GM12878 (cell line): Measurements from ENCODE around the gene RIOX2. TPM values are rescaled to one million over a fixed set of nuclear protein-coding genes. Genes with fewer than 3 reads are reported as not detected.
A peak's percentile ranks its signal among the peaks of the same experiment; 100 is the strongest.

Source experiments
- ATAC-seq: fragments of 200-7000 bp; cut with Tn5 transposase; 3 replicates; pipeline ENCODE4 v1.9.1; 2020; ENCODE audit warnings: mild to moderate bottlenecking, moderate library complexity
- BruUV-seq: library from RNA; stranded (reverse); fragments of 400-500 nt; replicated peaks from 2 replicates; lab custom pipeline; 2021; lab: Mats Ljungman, UMichigan
- CTCF ChIA-PET: fragments of 300-600 bp; sonication (Branson Sonifier 250); formaldehyde crosslinking; extraction: SDS; loops from one replicate; lab custom pipeline; 2021; ENCODE audit warnings: inconsistent platforms; lab: Yijun Ruan, JAX
- POLR2A ChIA-PET: fragments of 350-600 bp; formaldehyde crosslinking; extraction: SDS; loops from one replicate; lab custom pipeline; 2021; ENCODE audit warnings: inconsistent platforms; lab: Charles Lee
- RAD21 ChIA-PET: fragments of 300-600 bp; sonication (Branson Sonifier 250); formaldehyde crosslinking; loops from one replicate; lab custom pipeline; 2023; ENCODE audit warnings: antibody characterized with exemption; ENCODE audit not compliant: unreplicated experiment; lab: Charles Lee
- SMC1A ChIA-PET: fragments of 300-600 bp; sonication (Branson Sonifier 250); formaldehyde crosslinking; loops from one replicate; lab custom pipeline; 2023; ENCODE audit not compliant: unreplicated experiment, uncharacterized antibody; lab: Charles Lee
- DNase-seq: peaks from one replicate; pipeline ENCODE4 v3.0.0-alpha.2; 2011; ENCODE audit warnings: low read depth, low spot score
- FAIRE-seq: peaks from 3 replicates; lab custom pipeline; 2011; peaks lifted over from hg19 to GRCh38; lab: Jason Lieb, UNC
- H2AFZ ChIP-seq: 2 replicates; pipeline ENCODE4 v1.6.0; 2011; ENCODE audit warnings: low read depth, low read length, control low read depth; ENCODE audit not compliant: control insufficient read depth
- H3K27ac ChIP-seq: 2 replicates; pipeline ENCODE4 v1.5.1; 2011; ENCODE audit warnings: control low read depth; ENCODE audit not compliant: control insufficient read depth, insufficient read depth
- H3K27me3 ChIP-seq, 2 experiments: replicated peaks in 1 of 2; 2 replicates each; pipeline versions ENCODE4 v1.6.0 to v1.6.1; 2011; ENCODE audit warnings: low read length in 1 of 2; ENCODE audit not compliant: control insufficient read depth in 2 of 2, insufficient read depth in 2 of 2
- H3K36me3 ChIP-seq, 2 experiments: 2 replicates each; pipeline ENCODE4 v1.5.1; 2011; ENCODE audit warnings: low read length in 1 of 2; ENCODE audit not compliant: control insufficient read depth in 2 of 2, insufficient read depth in 2 of 2
- H3K4me1 ChIP-seq: 2 replicates; pipeline ENCODE4 v1.6.1; 2011; ENCODE audit warnings: mild to moderate bottlenecking, low read length, moderate library complexity, mixed read lengths; ENCODE audit not compliant: control insufficient read depth, insufficient read depth
- H3K4me2 ChIP-seq: 2 replicates; pipeline ENCODE4 v1.6.0; 2011; ENCODE audit warnings: control low read depth; ENCODE audit not compliant: control insufficient read depth, insufficient read depth
- H3K4me3 ChIP-seq: fragments of 200-600 bp; sonication (generic); 2 replicates; pipeline ENCODE4 v1.5.1; 2016
- H3K79me2 ChIP-seq: 2 replicates; pipeline ENCODE4 v1.6.0; 2011; ENCODE audit warnings: low read length; ENCODE audit not compliant: control insufficient read depth, insufficient read depth
- H3K9ac ChIP-seq: 2 replicates; pipeline ENCODE4 v1.8.0; 2011; ENCODE audit warnings: low read length, control low read depth, mixed read lengths; ENCODE audit not compliant: control insufficient read depth, insufficient read depth
- H3K9me3 ChIP-seq: replicated peaks from 3 replicates; pipeline ENCODE4 v1.5.1; 2011; ENCODE audit warnings: mild to moderate bottlenecking, low read length; ENCODE audit not compliant: control insufficient read depth, insufficient read depth
- H4K20me1 ChIP-seq: 2 replicates; pipeline ENCODE4 v1.6.0; 2011; ENCODE audit not compliant: control insufficient read depth, insufficient read depth
- CBX3 ChIP-seq: fragments of 200-600 bp; sonication (generic); IDR thresholded peaks from 2 replicates; pipeline ENCODE4 v1.6.1; 2016; ENCODE audit warnings: low read depth, borderline replicate concordance
- GATAD2B ChIP-seq: fragments of 450-650 bp; conservative IDR thresholded peaks from 2 replicates; pipeline ENCODE4 v1.6.1; 2017; ENCODE audit warnings: low read depth, mild to moderate bottlenecking, moderate library complexity
- IRF3 ChIP-seq: fragments of 450-650 bp; IDR thresholded peaks from 2 replicates; pipeline ENCODE4 v1.6.1; 2014; ENCODE audit warnings: mild to moderate bottlenecking
- KLF5 ChIP-seq: fragments of 450-650 bp; IDR thresholded peaks from 2 replicates; pipeline ENCODE4 v1.6.1; 2014; ENCODE audit warnings: mild to moderate bottlenecking; ENCODE audit not compliant: partially characterized antibody
- MEF2B ChIP-seq: fragments of 450-650 bp; IDR thresholded peaks from 2 replicates; pipeline ENCODE4 v1.6.1; 2018; ENCODE audit warnings: mild to moderate bottlenecking, moderate library complexity; ENCODE audit not compliant: partially characterized antibody, poor library complexity, severe bottlenecking
- MYC ChIP-seq: IDR thresholded peaks from 2 replicates; pipeline ENCODE4 v1.6.1; 2011; ENCODE audit warnings: mild to moderate bottlenecking, low read length, moderate library complexity, inconsistent platforms; ENCODE audit not compliant: insufficient read depth, insufficient replicate concordance, insufficient read length, severe bottlenecking
- NFXL1 ChIP-seq: fragments of 450-650 bp; IDR thresholded peaks from 2 replicates; pipeline ENCODE4 v1.6.1; 2017; ENCODE audit warnings: antibody characterized with exemption, mild to moderate bottlenecking, borderline replicate concordance
- PAX8 ChIP-seq: fragments of 450-650 bp; IDR thresholded peaks from 2 replicates; pipeline ENCODE4 v1.6.1; 2017; ENCODE audit warnings: mild to moderate bottlenecking, moderate library complexity
- RAD51 ChIP-seq: fragments of 450-650 bp; IDR thresholded peaks from 2 replicates; pipeline ENCODE4 v1.6.1; 2016; ENCODE audit warnings: moderate library complexity, mild to moderate bottlenecking, inconsistent platforms
- ZBTB40 ChIP-seq: fragments of 450-650 bp; IDR thresholded peaks from 2 replicates; pipeline ENCODE4 v1.6.1; 2016; ENCODE audit warnings: mild to moderate bottlenecking, moderate library complexity, borderline replicate concordance
- ZNF217 ChIP-seq: fragments of 450-650 bp; IDR thresholded peaks from 2 replicates; pipeline ENCODE4 v1.6.1; 2017; ENCODE audit warnings: antibody characterized with exemption, mild to moderate bottlenecking
- ZNF274 ChIP-seq: IDR thresholded peaks from one replicate; pipeline ENCODE4 v1.8.0; 2011; ENCODE audit not compliant: insufficient read length, insufficient read depth
- ZSCAN29 ChIP-seq: fragments of 450-650 bp; IDR thresholded peaks from 2 replicates; pipeline ENCODE4 v1.6.1; 2017; ENCODE audit warnings: mild to moderate bottlenecking, moderate library complexity
- WGBS: methylation state at CpG from one replicate; pipeline ENCODE4 v1.1.6; 2016; ENCODE audit warnings: low lambda C conversion rate; ENCODE audit not compliant: insufficient replicate concordance, insufficient coverage; ENCODE audit errors: missing lambda C conversion rate; 5-methylcytosine and 5-hydroxymethylcytosine counted together
- in situ Hi-C: fragments of 300-500 bp; cut with MboI; formaldehyde crosslinking; loops from 9 replicates; pipeline ENCODE4 v1.14.3; 2018; ENCODE audit warnings: mixed read lengths
- intact Hi-C: fragments of 100-400 bp; cut with micrococcal nuclease; formaldehyde crosslinking; loops from one replicate; pipeline ENCODE4 v1.14.2; 2022; ENCODE audit not compliant: unreplicated experiment
- polyA plus RNA-seq, 11 experiments: library from polyadenylated mRNA; depleted of rRNA in 4 of 11; unstranded in 6 of 11; stranded (reverse) in 5 of 11; fragments of >200 nt; fragmentation: Nextera tagmentation in 4 of 11; fragmentation: Illumina TruSeq in 1 of 11; extraction: Ambion mirVana in 4 of 11; extraction: Trizol in 1 of 11; gene quantifications; 1 replicate in 1 of 11; 2 replicates in 10 of 11; pipeline versions ENCODE4 v1.2.1 to v1.2.3, GENCODE V29; 2011 to 2016; ENCODE audit warnings: inconsistent platforms in 2 of 11, missing spikeins in 2 of 11, low read depth in 1 of 11
- total RNA-seq, 4 experiments: library from RNA; depleted of rRNA in 3 of 4; stranded (reverse); fragments of >200 nt in 3 of 4; fragmentation: Illumina TruSeq in 1 of 4; extraction: Trizol in 1 of 4; gene quantifications; 2 replicates each; pipeline versions ENCODE4 v1.2.1 to v1.2.3, GENCODE V29; 2013 to 2021
- TF ChIP-seq, protein P1 (sequence below): IDR thresholded peaks from 2 replicates; pipeline ENCODE4 v1.6.1; 2012; ENCODE audit warnings: mild to moderate bottlenecking, low read depth, low read length

Gene RIOX2
- total and polyA plus RNA-seq, 10 of the 15 experiments (the other 5 are each of a cell fraction or from before 2014, with no cell fraction given), result 24.1 to 52.6 (median 44.0) TPM

DNA sequence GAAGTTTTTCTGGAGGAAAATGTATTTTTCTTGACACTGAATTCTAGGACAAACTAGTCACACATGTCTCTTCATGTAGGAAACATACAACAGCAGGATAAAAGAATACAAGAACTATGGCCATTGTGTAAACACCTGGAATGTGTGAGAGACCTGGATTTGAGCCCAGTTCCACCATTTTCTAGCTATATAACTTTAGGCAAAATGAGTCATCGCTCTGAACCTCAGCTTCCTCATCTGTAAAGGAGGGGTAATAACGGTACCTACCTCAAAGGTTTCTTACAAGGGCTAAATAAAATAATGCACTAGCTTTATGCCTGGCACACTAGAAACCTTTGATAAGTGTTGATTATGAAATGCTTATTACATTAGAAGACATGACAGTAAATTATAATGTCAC lies 57.8 kb downstream of the RIOX2 start:
- no peaks in the 10 kb centered on the region for H3K79me2 ChIP-seq
- H3K27ac ChIP-seq, result no peak overlapping the region
- H3K4me3 ChIP-seq, result no peak overlapping the region
- DNase-seq, result no peak
- ChIA-PET SMC1A (interaction anchor here (0.7 kb wide), 1 partner anchor 20 kb away, joined by 3 read pairs; no protein-coding TSS in a partner anchor), CTCF (no interaction called here), RAD21 (no interaction called here), POLR2A (no interaction called here)
- H3K9ac ChIP-seq, result no peak overlapping the region
- in situ Hi-C loops (no loop called here), intact Hi-C loops (no loop called here)
- H3K36me3 ChIP-seq, result no peaks in the 10 kb centered on the region; a peak in 1 of 4 replicates
- no peaks in the 10 kb centered on the region for H4K20me1 ChIP-seq
- H2AFZ ChIP-seq, result no peak overlapping the region
- no peaks in the 10 kb centered on the region for H3K27me3 ChIP-seq
- WGBS, result 0% methylated on average over 2 of the region's 2 CpGs
- no peak overlapping the region for H3K4me2 ChIP-seq
- no peak for TF ChIP-seq ZNF217
- no peak for TF ChIP-seq PAX8
- TF ChIP-seq NFXL1, result no peak
- TF ChIP-seq, protein P1, sequence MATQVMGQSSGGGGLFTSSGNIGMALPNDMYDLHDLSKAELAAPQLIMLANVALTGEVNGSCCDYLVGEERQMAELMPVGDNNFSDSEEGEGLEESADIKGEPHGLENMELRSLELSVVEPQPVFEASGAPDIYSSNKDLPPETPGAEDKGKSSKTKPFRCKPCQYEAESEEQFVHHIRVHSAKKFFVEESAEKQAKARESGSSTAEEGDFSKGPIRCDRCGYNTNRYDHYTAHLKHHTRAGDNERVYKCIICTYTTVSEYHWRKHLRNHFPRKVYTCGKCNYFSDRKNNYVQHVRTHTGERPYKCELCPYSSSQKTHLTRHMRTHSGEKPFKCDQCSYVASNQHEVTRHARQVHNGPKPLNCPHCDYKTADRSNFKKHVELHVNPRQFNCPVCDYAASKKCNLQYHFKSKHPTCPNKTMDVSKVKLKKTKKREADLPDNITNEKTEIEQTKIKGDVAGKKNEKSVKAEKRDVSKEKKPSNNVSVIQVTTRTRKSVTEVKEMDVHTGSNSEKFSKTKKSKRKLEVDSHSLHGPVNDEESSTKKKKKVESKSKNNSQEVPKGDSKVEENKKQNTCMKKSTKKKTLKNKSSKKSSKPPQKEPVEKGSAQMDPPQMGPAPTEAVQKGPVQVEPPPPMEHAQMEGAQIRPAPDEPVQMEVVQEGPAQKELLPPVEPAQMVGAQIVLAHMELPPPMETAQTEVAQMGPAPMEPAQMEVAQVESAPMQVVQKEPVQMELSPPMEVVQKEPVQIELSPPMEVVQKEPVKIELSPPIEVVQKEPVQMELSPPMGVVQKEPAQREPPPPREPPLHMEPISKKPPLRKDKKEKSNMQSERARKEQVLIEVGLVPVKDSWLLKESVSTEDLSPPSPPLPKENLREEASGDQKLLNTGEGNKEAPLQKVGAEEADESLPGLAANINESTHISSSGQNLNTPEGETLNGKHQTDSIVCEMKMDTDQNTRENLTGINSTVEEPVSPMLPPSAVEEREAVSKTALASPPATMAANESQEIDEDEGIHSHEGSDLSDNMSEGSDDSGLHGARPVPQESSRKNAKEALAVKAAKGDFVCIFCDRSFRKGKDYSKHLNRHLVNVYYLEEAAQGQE, result no peak
- TF ChIP-seq KLF5, result no peak
- TF ChIP-seq ZSCAN29, result no peak
- TF ChIP-seq ZBTB40, result no peak
- TF ChIP-seq GATAD2B, result no peak
- no peak for TF ChIP-seq RAD51
- TF ChIP-seq CBX3, result no peak
- TF ChIP-seq IRF3, result no peak
- TF ChIP-seq MYC, result no peak
- TF ChIP-seq ZNF274, result no peak
- no peak for TF ChIP-seq MEF2B
- no TSS peak for BruUV-seq
- FAIRE-seq, result no peak
- no peaks in the 10 kb centered on the region for H3K4me1 ChIP-seq
- ATAC-seq, result peak; percentile 58
- no peaks in the 10 kb centered on the region for H3K9me3 ChIP-seq
